GM12874 (cell line): Measurements from ENCODE around the gene CCDC81.

Experiments used
- CTCF ChIP-seq: IDR thresholded peaks from 2 replicates; pipeline ENCODE4 v1.5.1; 2011; ENCODE audit warnings: low read depth, mild to moderate bottlenecking, control low read depth, low read length, moderate library complexity; ENCODE audit not compliant: insufficient read depth

The CCDC81 gene

GRCh38 chr11:86374586-86374985 is at the start of gene CCDC81:
Gene CCDC81 (plus strand): TSS chr11:86374887. CDS start chr11:86375164, 277 bp downstream.
- TF ChIP-seq CTCF: no peak

GRCh38 chr11:86335131-86335767 is 39.4 kb upstream of the CCDC81 start:
- TF ChIP-seq CTCF: no peak

- no peak for TF ChIP-seq CTCF
These were observed 37.5 kb upstream of the CCDC81 start for GRCh38 chr11:86337227-86337626.

- no peak for TF ChIP-seq CTCF
These were observed 33.3 kb upstream of the CCDC81 start for GRCh38 chr11:86341382-86341781.

- no peak for TF ChIP-seq CTCF
These were observed 28.2 kb upstream of the CCDC81 start for GRCh38 chr11:86346513-86346912.

- no peak for TF ChIP-seq CTCF
These were observed 19.4 kb upstream of the CCDC81 start for GRCh38 chr11:86355256-86355655.

GRCh38 chr11:86358720-86359119 is 16.0 kb upstream of the CCDC81 start:
- no peak for TF ChIP-seq CTCF
